BLaER1 treated with 17β-estradiol and CSF1 and Interleukin-3, amounts not matched to agents 10 nM and 100 nM (cell line): ENCODE measurements around the gene LDLRAD3.

Source experiments
- H3K27ac ChIP-seq, 11 experiments: shearing (Covaris generic); formaldehyde crosslinking; 2 replicates each; pipeline ENCODE4 v1.8.1; 2022
- H3K27me3 ChIP-seq, 11 experiments: shearing (Covaris generic); formaldehyde crosslinking; 2 replicates each; pipeline ENCODE4 v1.8.1; 2022
- H3K36me3 ChIP-seq, 11 experiments: shearing (Covaris generic); formaldehyde crosslinking; 2 replicates each; pipeline ENCODE4 v1.8.1; 2022
- H3K4me1 ChIP-seq, 10 experiments: shearing (Covaris generic); formaldehyde crosslinking; 2 replicates each; pipeline ENCODE4 v1.8.1; 2022
- H3K4me2 ChIP-seq, 11 experiments: shearing (Covaris generic); formaldehyde crosslinking; 2 replicates each; pipeline ENCODE4 v1.8.1; 2022
- H3K4me3 ChIP-seq, 10 experiments: shearing (Covaris generic); formaldehyde crosslinking; 2 replicates each; pipeline ENCODE4 v1.8.1; 2022
- H3K9ac ChIP-seq, 11 experiments: shearing (Covaris generic); formaldehyde crosslinking; 2 replicates each; pipeline ENCODE4 v1.8.1; 2022
- H3K9me3 ChIP-seq, 11 experiments: shearing (Covaris generic); formaldehyde crosslinking; replicated peaks in 1 of 11; 2 replicates each; pipeline ENCODE4 v1.8.1; 2022
- H4K20me1 ChIP-seq, 11 experiments: shearing (Covaris generic); formaldehyde crosslinking; 2 replicates each; pipeline ENCODE4 v1.8.1; 2022
- Cebpa-rat ChIP-seq, 11 experiments: shearing (Covaris generic); IDR thresholded peaks; 2 replicates each; pipeline ENCODE4 v1.8.1; 2022

Gene LDLRAD3

GRCh38 chr11:35992548-35992947 is 48.7 kb downstream of the LDLRAD3 start:
- peak overlapping the region; percentile 7 to 76 (median 54); a peak in 21 of 22 replicates for H3K4me2 ChIP-seq
- no peaks in the 10 kb centered on the region for H3K27me3 ChIP-seq

GRCh38 chr11:35994421-35994820 is 50.6 kb downstream of the LDLRAD3 start:
- TF ChIP-seq Cebpa-rat (IDR thresholded peaks at IDR 0.05): no peak
- no peak overlapping the region for H3K27ac ChIP-seq
- H3K27me3 ChIP-seq: no peaks in the 10 kb centered on the region

More at GRCh38 chr11:35992548-35992947, 48.7 kb downstream of the LDLRAD3 start:
- peaks cover 60 to 100% (median 97%) of the 10 kb centered on the region in 11 experiments for H3K9me3 ChIP-seq
- peak overlapping the region in 2 of 10 experiments; percentile 26 to 27; a peak in 4 of 20 replicates for H3K4me3 ChIP-seq
- peak overlapping the region in 10 of 11 experiments; percentile 12 to 65 (median 46); a peak in 16 of 22 replicates for H3K27ac ChIP-seq
- peaks cover 0 to 18% (median 0%) of the 10 kb centered on the region in 11 experiments; a peak in 5 of 22 replicates for H4K20me1 ChIP-seq
- TF ChIP-seq Cebpa-rat (IDR thresholded peaks at IDR 0.05): peak in 5 of 11 experiments; percentile 15 to 69 (median 44); a peak in 4 of 22 replicates
- H3K4me1 ChIP-seq: peaks cover 15 to 38% (median 32%) of the 10 kb centered on the region in 10 experiments; a peak in 19 of 20 replicates
- H3K36me3 ChIP-seq: peaks cover 25 to 65% (median 46%) of the 10 kb centered on the region in 11 experiments
- H3K9ac ChIP-seq: no peak overlapping the region

GRCh38 chr11:35995681-35996271 is 51.9 kb downstream of the LDLRAD3 start:
- Histone ChIP-seq H3K9me3 (peaks cover 31 to 92% (median 84%) of the 10 kb centered on the region in 11 experiments), H3K4me3 (peak overlapping the region in 1 of 10 experiments; percentile 3; a peak in 1 of 20 replicates), H3K27me3 (no peaks in the 10 kb centered on the region), H3K36me3 (peaks cover 33 to 75% (median 57%) of the 10 kb centered on the region in 11 experiments), H3K4me2 (no peak overlapping the region), H3K9ac (no peak overlapping the region), H3K27ac (no peak overlapping the region), H4K20me1 (peaks cover 0 to 36% (median 0%) of the 10 kb centered on the region in 11 experiments; a peak in 7 of 22 replicates), H3K4me1 (peaks cover 19 to 38% (median 34%) of the 10 kb centered on the region in 10 experiments)
- no peak for TF ChIP-seq Cebpa-rat (IDR thresholded peaks at IDR 0.05)

More at GRCh38 chr11:35994421-35994820, 50.6 kb downstream of the LDLRAD3 start:
- Histone ChIP-seq H3K9ac (no peak overlapping the region), H3K36me3 (peaks cover 29 to 66% (median 59%) of the 10 kb centered on the region in 11 experiments), H3K4me1 (peaks cover 15 to 38% (median 32%) of the 10 kb centered on the region in 10 experiments; a peak in 19 of 20 replicates), H3K4me3 (no peak overlapping the region), H4K20me1 (peaks cover 0 to 35% (median 0%) of the 10 kb centered on the region in 11 experiments; a peak in 7 of 22 replicates), H3K9me3 (peaks cover 41 to 97% (median 89%) of the 10 kb centered on the region in 11 experiments), H3K4me2 (peak overlapping the region in 1 of 11 experiments; percentile 68; a peak in 1 of 22 replicates)

- TF ChIP-seq Cebpa-rat (IDR thresholded peaks at IDR 0.05): no peak
- H3K4me3 ChIP-seq: no peak overlapping the region
- H4K20me1 ChIP-seq: peaks cover 0 to 42% (median 0%) of the 10 kb centered on the region in 11 experiments; a peak in 7 of 22 replicates
- H3K9me3 ChIP-seq: peaks cover 37 to 85% (median 80%) of the 10 kb centered on the region in 11 experiments
- H3K9ac ChIP-seq: no peak overlapping the region
- no peak overlapping the region for H3K27ac ChIP-seq
- H3K4me1 ChIP-seq: peaks cover 6 to 21% (median 16%) of the 10 kb centered on the region in 10 experiments
- H3K4me2 ChIP-seq: no peak overlapping the region
- no peaks in the 10 kb centered on the region for H3K27me3 ChIP-seq
- H3K36me3 ChIP-seq: peaks cover 44 to 88% (median 74%) of the 10 kb centered on the region in 11 experiments
Observed at GRCh38 chr11:35997902-35998520, 54.1 kb downstream of the LDLRAD3 start.

- Histone ChIP-seq H3K4me1 (peaks cover under 1 to 15% (median 11%) of the 10 kb centered on the region in 10 experiments; a peak in 18 of 20 replicates), H3K27me3 (no peaks in the 10 kb centered on the region), H3K27ac (no peak overlapping the region), H3K4me2 (no peak overlapping the region), H3K4me3 (no peak overlapping the region), H3K9ac (no peak overlapping the region), H3K36me3 (peaks cover 46 to 88% (median 78%) of the 10 kb centered on the region in 11 experiments), H4K20me1 (peaks cover 0 to 45% (median 0%) of the 10 kb centered on the region in 11 experiments; a peak in 7 of 22 replicates), H3K9me3 (peaks cover 37 to 85% (median 80%) of the 10 kb centered on the region in 11 experiments)
- no peak for TF ChIP-seq Cebpa-rat (IDR thresholded peaks at IDR 0.05)
Observed at GRCh38 chr11:35998634-35999033, 54.8 kb downstream of the LDLRAD3 start.

GRCh38 chr11:36000616-36001190 is 56.8 kb downstream of the LDLRAD3 start:
- Histone ChIP-seq H3K27ac (no peak overlapping the region), H3K4me2 (peak overlapping the region in 7 of 11 experiments; percentile 24 to 54 (median 42); a peak in 11 of 22 replicates)

GRCh38 chr11:36002196-36002595 is 58.3 kb downstream of the LDLRAD3 start:
- peaks cover 0 to 54% (median 0%) of the 10 kb centered on the region in 11 experiments; a peak in 10 of 22 replicates for H4K20me1 ChIP-seq
- no peaks in the 10 kb centered on the region for H3K27me3 ChIP-seq
- H3K9ac ChIP-seq: no peak overlapping the region
- H3K4me3 ChIP-seq: no peak overlapping the region
- no peak overlapping the region for H3K4me2 ChIP-seq
- H3K9me3 ChIP-seq: peaks cover 44 to 80% (median 73%) of the 10 kb centered on the region in 11 experiments
- TF ChIP-seq Cebpa-rat (IDR thresholded peaks at IDR 0.05): no peak
- peaks cover 5 to 24% (median 7%) of the 10 kb centered on the region in 10 experiments; a peak in 17 of 20 replicates for H3K4me1 ChIP-seq
- H3K27ac ChIP-seq: no peak overlapping the region
- peaks cover 41 to 79% (median 72%) of the 10 kb centered on the region in 11 experiments for H3K36me3 ChIP-seq

More at GRCh38 chr11:36000616-36001190, 56.8 kb downstream of the LDLRAD3 start:
- no peaks in the 10 kb centered on the region for H3K27me3 ChIP-seq
- no peak overlapping the region for H3K4me3 ChIP-seq
- H3K36me3 ChIP-seq: peaks cover 46 to 87% (median 78%) of the 10 kb centered on the region in 11 experiments
- no peak overlapping the region for H3K9ac ChIP-seq
- peaks cover 0 to 9% (median 7%) of the 10 kb centered on the region in 10 experiments; a peak in 13 of 20 replicates for H3K4me1 ChIP-seq
- H3K9me3 ChIP-seq: peaks cover 37 to 85% (median 80%) of the 10 kb centered on the region in 11 experiments
- no peak for TF ChIP-seq Cebpa-rat (IDR thresholded peaks at IDR 0.05)
- H4K20me1 ChIP-seq: peaks cover 0 to 45% (median 0%) of the 10 kb centered on the region in 11 experiments; a peak in 7 of 22 replicates

- no peak overlapping the region for H3K27ac ChIP-seq
- peaks cover 5 to 30% (median 7%) of the 10 kb centered on the region in 10 experiments; a peak in 17 of 20 replicates for H3K4me1 ChIP-seq
Observed at GRCh38 chr11:36002796-36003195, 58.9 kb downstream of the LDLRAD3 start.

More at GRCh38 chr11:36002796-36003195, 58.9 kb downstream of the LDLRAD3 start:
- peaks cover 44 to 74% (median 67%) of the 10 kb centered on the region in 11 experiments for H3K9me3 ChIP-seq
- no peaks in the 10 kb centered on the region for H3K27me3 ChIP-seq
- H3K4me2 ChIP-seq: no peak overlapping the region
- no peak overlapping the region for H3K4me3 ChIP-seq
- no peak for TF ChIP-seq Cebpa-rat (IDR thresholded peaks at IDR 0.05)
- peaks cover 0 to 56% (median 0%) of the 10 kb centered on the region in 11 experiments; a peak in 9 of 22 replicates for H4K20me1 ChIP-seq
- H3K36me3 ChIP-seq: peaks cover 37 to 73% (median 66%) of the 10 kb centered on the region in 11 experiments
- no peak overlapping the region for H3K9ac ChIP-seq
